PFSK-1 (cell line): ENCODE data around the gene PRKN.

Experiments used
- FOXP2 ChIP-seq: optimal IDR thresholded peaks from 2 replicates; pipeline ENCODE3; 2011; ENCODE audit warnings: borderline replicate concordance, control low read depth, inconsistent platforms; ENCODE audit not compliant: insufficient read depth; ENCODE audit errors: extremely low read length, extremely low read depth
- POLR2AphosphoS5 ChIP-seq: IDR thresholded peaks from 2 replicates; pipeline ENCODE4 v1.6.1; 2012; ENCODE audit warnings: low read depth, mild to moderate bottlenecking, control low read depth, low read length, moderate library complexity
- REST ChIP-seq, 2 experiments: IDR thresholded peaks; 2 replicates each; pipeline versions ENCODE4 v1.6.1 to v1.8.0; 2011 to 2012; ENCODE audit warnings: low read depth in 2 of 2, low read length in 2 of 2, control low read depth in 1 of 2, inconsistent platforms in 1 of 2, mild to moderate bottlenecking in 1 of 2, moderate library complexity in 1 of 2; ENCODE audit not compliant: insufficient read depth in 1 of 2
- SIN3A ChIP-seq: IDR thresholded peaks from 2 replicates; pipeline ENCODE4 v1.6.1; 2012; ENCODE audit warnings: mild to moderate bottlenecking, low read length, moderate library complexity, borderline replicate concordance; ENCODE audit not compliant: insufficient read depth
- TAF1 ChIP-seq: IDR thresholded peaks from 2 replicates; pipeline ENCODE4 v1.6.1; 2012; ENCODE audit warnings: low read length, control low read depth, borderline replicate concordance; ENCODE audit not compliant: insufficient read depth

The PRKN gene

GRCh38 chr6:162408826-162409535 lies 318.6 kb downstream of the PRKN start:
- TF ChIP-seq TAF1: no peak
- no peak for TF ChIP-seq REST (IDR thresholded peaks at IDR 0.05; ENCODE audit: insufficient read depth in 1 of 2, low read depth in 2 of 2, low read length in 2 of 2)
- no peak for TF ChIP-seq SIN3A
- no peak for TF ChIP-seq POLR2AphosphoS5
- TF ChIP-seq FOXP2: no peak

GRCh38 chr6:162404951-162405350 lies 322.6 kb downstream of the PRKN start:
- no peak for TF ChIP-seq SIN3A
- TF ChIP-seq FOXP2: no peak
- TF ChIP-seq TAF1: no peak
- no peak for TF ChIP-seq REST (IDR thresholded peaks at IDR 0.05; ENCODE audit: insufficient read depth in 1 of 2, low read depth in 2 of 2, low read length in 2 of 2)
- TF ChIP-seq POLR2AphosphoS5: no peak

- no peak for TF ChIP-seq SIN3A
- TF ChIP-seq FOXP2: no peak
- no peak for TF ChIP-seq REST (IDR thresholded peaks at IDR 0.05; ENCODE audit: insufficient read depth in 1 of 2, low read depth in 2 of 2, low read length in 2 of 2)
- TF ChIP-seq POLR2AphosphoS5: no peak
- TF ChIP-seq TAF1: no peak
These were observed 324.5 kb downstream of the PRKN start for GRCh38 chr6:162403031-162403430.

- TF ChIP-seq REST (IDR thresholded peaks at IDR 0.05; ENCODE audit: insufficient read depth in 1 of 2, low read depth in 2 of 2, low read length in 2 of 2) (no peak), POLR2AphosphoS5 (no peak), SIN3A (no peak), FOXP2 (no peak), TAF1 (no peak)
These were observed 332.4 kb downstream of the PRKN start for GRCh38 chr6:162395181-162395580.
